ENCODE data around the gene SIGLEC7. TPM values are rescaled to one million over a fixed set of nuclear protein-coding genes. Genes with fewer than 3 reads are reported as not detected.

The SIGLEC7 gene
- total RNA-seq, 2 donors from 2014 or later, result not detected

- no peak for TF ChIP-seq POLR2A (IDR thresholded peaks at IDR 0.05)
- TF ChIP-seq CTCF (IDR thresholded peaks at IDR 0.05), result no peak
- peaks cover 0 to 6% of the 10 kb centered on the region in 2 donors for H3K27me3 ChIP-seq
- H3K9me3 ChIP-seq, result no peaks in the 10 kb centered on the region
- DNase-seq (no peak), ATAC-seq (no peak)
- H3K4me1 ChIP-seq, result peaks cover 5% of the 10 kb centered on the region
- WGBS, 2 donors, result 75 to 84% methylated on average over 4 of the region's 4 CpGs
- H3K4me3 ChIP-seq, result no peak overlapping the region
- intact Hi-C loops (cut with DNase I), result no loop called here
- H3K27ac ChIP-seq, result no peak overlapping the region
- H3K36me3 ChIP-seq (replicated peaks in 1 of 2; ENCODE audit: insufficient read depth in 1 of 2, low read depth in 2 of 2), result no peaks in the 10 kb centered on the region
Measured at GRCh38 chr19:51161867-51162496, 19.9 kb downstream of the SIGLEC7 start.

- Histone ChIP-seq H3K9me3 (no peaks in the 10 kb centered on the region), H3K4me3 (no peak overlapping the region), H3K4me1 (peaks cover 5% of the 10 kb centered on the region), H3K27ac (no peak overlapping the region), H3K27me3 (peaks cover 0 to 1% of the 10 kb centered on the region in 2 donors), H3K36me3 (replicated peaks in 1 of 2; ENCODE audit: insufficient read depth in 1 of 2, low read depth in 2 of 2) (no peaks in the 10 kb centered on the region)
- WGBS, 2 donors, result 41 to 44% methylated on average over 3 of the region's 3 CpGs
- no peak for TF ChIP-seq POLR2A (IDR thresholded peaks at IDR 0.05)
- no peak for TF ChIP-seq CTCF (IDR thresholded peaks at IDR 0.05)
- intact Hi-C loops (cut with DNase I), result no loop called here
- DNase-seq (no peak), ATAC-seq (no peak)
Measured at GRCh38 chr19:51163257-51163656, 21.2 kb downstream of the SIGLEC7 start.

- TF ChIP-seq CTCF (IDR thresholded peaks at IDR 0.05) (no peak), POLR2A (IDR thresholded peaks at IDR 0.05) (no peak)
- DNase-seq (no peak), ATAC-seq (no peak)
- H3K27me3 ChIP-seq, result no peaks in the 10 kb centered on the region
- no peak overlapping the region for H3K27ac ChIP-seq
- H3K4me3 ChIP-seq, result no peak overlapping the region
- intact Hi-C loops (cut with DNase I), result no loop called here
- peaks cover 5% of the 10 kb centered on the region for H3K4me1 ChIP-seq
- no peaks in the 10 kb centered on the region for H3K36me3 ChIP-seq (replicated peaks in 1 of 2; ENCODE audit: insufficient read depth in 1 of 2, low read depth in 2 of 2)
- no peaks in the 10 kb centered on the region for H3K9me3 ChIP-seq
- 64 to 69% methylated on average over 3 of the region's 3 CpGs for WGBS, 2 donors
Measured at GRCh38 chr19:51164215-51164614, 22.1 kb downstream of the SIGLEC7 start.

GRCh38 chr19:51166846-51167490 is 24.9 kb downstream of the SIGLEC7 start:
- peak in 1 of 4 donors; percentile 37 for DNase-seq

More at GRCh38 chr19:51166846-51167490, 24.9 kb downstream of the SIGLEC7 start:
- H3K9me3 ChIP-seq, result no peaks in the 10 kb centered on the region
- no peaks in the 10 kb centered on the region for H3K27me3 ChIP-seq
- H3K36me3 ChIP-seq (replicated peaks in 1 of 2; ENCODE audit: insufficient read depth in 1 of 2, low read depth in 2 of 2), result no peaks in the 10 kb centered on the region
- no peak for TF ChIP-seq POLR2A (IDR thresholded peaks at IDR 0.05)
- TF ChIP-seq CTCF (IDR thresholded peaks at IDR 0.05), result no peak
- intact Hi-C loops (cut with DNase I), result no loop called here
- WGBS, 2 donors, result 28 to 31% methylated on average over 5 to 9 of the region's 9 CpGs
- peaks cover 5% of the 10 kb centered on the region for H3K4me1 ChIP-seq
- no peak for ATAC-seq
- no peak overlapping the region for H3K4me3 ChIP-seq
- no peak overlapping the region for H3K27ac ChIP-seq
